Small intestine (tissue), 7 donors: ENCODE data around the gene GABRR1. TPM values are rescaled to one million over a fixed set of nuclear protein-coding genes. Genes with fewer than 3 reads are reported as not detected.

ENCODE experiments used
- DNase-seq, 2 donors: peaks; one replicate each; pipeline versions ENCODE4 v3.0.0 to v3.0.0-alpha.2; 2013
- FAIRE-seq: peaks from 2 replicates; lab custom pipeline; 2012; peaks lifted over from hg19 to GRCh38; lab: Jason Lieb, UNC
- H3K27ac ChIP-seq, 3 donors: one replicate each; pipeline ENCODE4 v1.5.1; 2013; ENCODE audit warnings: low read length in 2 of 3, mild to moderate bottlenecking in 2 of 3, control low read depth in 1 of 3, inconsistent platforms in 1 of 3, low read depth in 1 of 3, moderate library complexity in 1 of 3
- H3K27me3 ChIP-seq, 3 donors: one replicate each; pipeline ENCODE4 v1.6.1; 2013; ENCODE audit warnings: low read length in 3 of 3, inconsistent platforms in 1 of 3; ENCODE audit not compliant: control insufficient read depth in 3 of 3, insufficient read depth in 3 of 3
- H3K36me3 ChIP-seq, 3 donors: one replicate each; pipeline ENCODE4 v1.6.1; 2013; ENCODE audit warnings: low read length in 3 of 3, inconsistent platforms in 1 of 3, low read depth in 1 of 3, mild to moderate bottlenecking in 1 of 3, moderate library complexity in 1 of 3; ENCODE audit not compliant: control insufficient read depth in 3 of 3, insufficient read depth in 2 of 3
- H3K4me1 ChIP-seq, 3 donors: one replicate each; pipeline ENCODE4 v1.6.1; 2013; ENCODE audit warnings: low read length in 2 of 3, inconsistent platforms in 1 of 3, low read depth in 1 of 3, mild to moderate bottlenecking in 1 of 3, moderate library complexity in 1 of 3; ENCODE audit not compliant: control insufficient read depth in 3 of 3, insufficient read depth in 2 of 3
- H3K4me3 ChIP-seq, 3 donors: one replicate each; pipeline ENCODE4 v1.5.1; 2013; ENCODE audit warnings: low read length in 3 of 3, control low read depth in 1 of 3, inconsistent platforms in 1 of 3, low read depth in 1 of 3, mild to moderate bottlenecking in 1 of 3, moderate library complexity in 1 of 3
- H3K9me3 ChIP-seq, 2 donors: one replicate each; pipeline ENCODE4 v1.6.1; 2013; ENCODE audit warnings: low read depth in 1 of 2, low read length in 1 of 2; ENCODE audit not compliant: control insufficient read depth in 2 of 2, insufficient read depth in 1 of 2
- WGBS, 3 donors: extraction: QIAGEN DNeasy Blood & Tissue Kit; methylation state at CpG; one replicate each; pipeline ENCODE4 v1.1.7; 2013; 5-methylcytosine and 5-hydroxymethylcytosine counted together
- polyA plus RNA-seq, 4 donors: library from polyadenylated mRNA; stranded (reverse) in 3 of 4; unstranded in 1 of 4; fragments of 200-250 nt in 3 of 4; fragments of 120-200 nt in 1 of 4; gene quantifications; one replicate each; pipeline versions ENCODE4 v1.2.1 to v1.2.3, GENCODE V29; 2013
- donor health status: healthy with polysubstance abuse.
- donor health status: control.
- donor health status: control.
- donor health status: Bipolar disorder and iron deficiency.
- donor health status: healthy.

GABRR1 gene
- polyA plus RNA-seq, 4 donors: not detected

- WGBS, 3 donors: 75 to 89% (median 82%) methylated on average over 6 of the region's 6 CpGs
- FAIRE-seq (no peak), DNase-seq (no peak)
- no peak overlapping the region for H3K4me3 ChIP-seq
- no peaks in the 10 kb centered on the region for H3K9me3 ChIP-seq
- no peaks in the 10 kb centered on the region for H3K27me3 ChIP-seq
- H3K4me1 ChIP-seq: peaks cover 0 to 4% (median 0%) of the 10 kb centered on the region in 3 donors
- no peak overlapping the region for H3K27ac ChIP-seq
- no peaks in the 10 kb centered on the region for H3K36me3 ChIP-seq
Measured at GRCh38 chr6:89172131-89172530, 45.0 kb downstream of the GABRR1 start.

DNA sequence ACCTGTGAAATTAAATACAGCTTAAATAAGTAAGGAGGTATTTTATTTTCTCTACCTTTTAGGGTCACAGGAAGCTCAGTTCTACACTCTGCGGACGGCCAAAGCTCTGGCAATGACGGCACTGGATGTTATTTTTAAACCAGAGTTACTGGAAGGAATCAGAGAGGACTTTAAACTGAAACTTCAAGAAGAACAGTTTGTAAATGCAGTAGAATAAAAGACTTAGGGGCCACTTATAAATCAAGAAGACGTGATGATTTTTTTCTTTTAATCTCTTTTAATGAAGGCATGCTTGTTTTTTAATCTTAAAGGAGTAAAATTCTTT, 55.1 kb downstream of the GABRR1 start:
- Histone ChIP-seq H3K9me3 (no peaks in the 10 kb centered on the region), H3K27me3 (no peaks in the 10 kb centered on the region), H3K4me1 (no peaks in the 10 kb centered on the region), H3K27ac (peak overlapping the region in 1 of 3 donors; percentile 64), H3K4me3 (no peak overlapping the region), H3K36me3 (peaks cover 0 to 19% (median 6%) of the 10 kb centered on the region in 3 donors)
- FAIRE-seq (no peak), DNase-seq (no peak)
- 79 to 86% (median 83%) methylated on average over 4 of the region's 4 CpGs for WGBS, 3 donors

DNA sequence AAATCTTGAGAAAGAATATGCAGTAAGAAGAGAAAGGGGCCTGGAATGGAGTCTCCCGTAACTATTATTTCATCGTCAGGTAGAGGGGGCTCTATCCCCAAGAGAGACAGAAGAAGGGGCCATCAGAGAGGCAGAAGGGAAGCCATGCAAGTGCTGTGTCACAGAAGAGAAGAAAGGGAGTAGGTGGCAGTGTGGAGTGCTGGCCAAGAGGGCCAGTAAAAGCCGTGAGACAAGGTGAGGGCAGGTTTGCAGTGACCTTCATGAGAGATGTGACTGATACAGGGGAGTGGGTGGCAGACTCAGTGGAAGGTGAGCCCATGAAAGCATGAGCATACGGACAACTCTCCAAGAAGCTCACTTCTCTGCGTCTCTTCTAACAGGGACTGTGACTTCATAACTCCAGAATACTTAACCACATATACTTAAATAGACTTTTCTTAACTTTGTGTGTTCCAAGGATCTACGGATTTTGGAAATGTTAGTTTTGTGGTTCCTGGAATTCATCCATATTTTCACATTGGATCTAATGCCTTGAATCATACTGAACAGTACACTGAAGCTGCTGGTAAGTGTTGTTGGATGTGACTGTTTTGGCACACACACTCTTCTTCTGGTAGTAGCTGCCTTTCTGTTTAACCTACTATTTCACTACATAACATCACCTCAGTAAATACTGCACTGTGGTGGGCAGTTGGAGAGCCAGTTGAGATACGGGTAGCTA, 55.7 kb downstream of the GABRR1 start:
- Histone ChIP-seq H3K4me3 (no peak overlapping the region), H3K9me3 (no peaks in the 10 kb centered on the region), H3K27ac (peak overlapping the region in 1 of 3 donors; percentile 77), H3K4me1 (no peaks in the 10 kb centered on the region), H3K36me3 (peaks cover 0 to 19% (median 6%) of the 10 kb centered on the region in 3 donors), H3K27me3 (no peaks in the 10 kb centered on the region)
- WGBS, 3 donors: 78 to 91% (median 82%) methylated on average over 7 of the region's 7 CpGs
- no peak for DNase-seq
- no peak for FAIRE-seq

GRCh38 chr6:89160331-89161092, 56.6 kb downstream of the GABRR1 start:
- 93 to 97% (median 95%) methylated on average over 4 of the region's 4 CpGs for WGBS, 3 donors

DNA sequence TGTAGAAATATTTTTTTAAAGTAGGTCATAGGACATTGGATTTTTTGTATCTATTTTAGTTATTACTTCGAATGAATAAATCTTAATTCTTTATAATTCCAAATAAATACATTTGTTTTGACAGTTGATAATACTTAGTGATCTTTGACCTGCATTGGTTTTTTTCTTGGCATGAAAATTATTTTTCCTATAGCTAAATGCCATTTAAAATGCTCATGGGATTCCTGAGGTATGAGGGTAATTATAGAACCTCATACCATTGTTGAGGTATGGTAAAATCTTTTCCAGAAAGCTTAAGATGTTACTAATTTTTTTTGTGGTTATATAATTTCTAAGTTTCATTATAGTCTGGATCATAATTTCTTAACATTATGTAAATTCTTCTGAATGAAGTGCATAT, 63.0 kb downstream of the GABRR1 start:
- peaks cover 0 to 5% (median 2%) of the 10 kb centered on the region in 3 donors for H3K4me1 ChIP-seq
- no peaks in the 10 kb centered on the region for H3K27me3 ChIP-seq
- FAIRE-seq: no peak
- peaks cover 0 to 21% (median 0%) of the 10 kb centered on the region in 3 donors for H3K36me3 ChIP-seq
- no peak overlapping the region for H3K27ac ChIP-seq
- 93 to 96% (median 94%) methylated on average over 1 of the region's 1 CpG for WGBS, 3 donors
- no peak for DNase-seq
- no peaks in the 10 kb centered on the region for H3K9me3 ChIP-seq
- no peak overlapping the region for H3K4me3 ChIP-seq

More at GRCh38 chr6:89160331-89161092, 56.6 kb downstream of the GABRR1 start:
- H3K9me3 ChIP-seq: no peaks in the 10 kb centered on the region
- FAIRE-seq: no peak
- H3K4me1 ChIP-seq: no peaks in the 10 kb centered on the region
- no peak overlapping the region for H3K4me3 ChIP-seq
- DNase-seq: no peak
- no peaks in the 10 kb centered on the region for H3K27me3 ChIP-seq
- H3K36me3 ChIP-seq: peaks cover 0 to 18% (median 6%) of the 10 kb centered on the region in 3 donors
- no peak overlapping the region for H3K27ac ChIP-seq

DNA sequence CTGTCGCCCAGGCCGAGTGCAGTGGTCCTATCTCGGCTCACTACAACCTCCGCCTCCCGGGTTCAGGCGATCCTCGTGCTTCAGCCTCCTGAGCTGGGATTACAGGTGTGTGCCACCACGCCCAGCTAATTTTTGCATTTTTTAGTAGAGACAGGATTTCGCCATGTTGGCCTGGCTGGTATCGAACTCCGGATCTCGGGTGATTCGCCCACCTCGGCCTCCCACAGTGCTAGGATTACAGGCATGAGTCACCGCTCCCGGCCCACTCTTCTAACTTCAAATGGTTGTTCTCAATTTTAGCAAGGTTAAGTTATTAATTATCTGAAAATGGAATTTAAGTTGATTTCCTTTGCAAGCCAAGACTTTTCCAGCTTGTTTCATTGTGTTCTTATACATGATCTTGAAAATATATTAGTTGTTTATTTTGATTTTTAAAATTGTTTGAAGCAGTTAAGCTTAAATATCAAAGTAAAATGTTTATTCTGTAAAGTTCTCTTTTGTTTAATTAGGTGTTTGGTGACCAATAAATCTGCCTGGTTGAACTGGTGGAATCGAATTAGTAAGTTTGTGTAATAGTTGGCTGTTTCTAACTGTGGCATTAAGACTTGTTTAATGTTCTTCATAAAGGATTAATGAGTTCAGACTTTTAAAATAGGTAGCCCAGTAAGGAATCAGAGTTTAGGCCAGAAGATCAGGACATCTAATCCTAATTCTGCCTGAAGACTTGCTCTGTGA, 69.0 kb downstream of the GABRR1 start:
- FAIRE-seq (no peak), DNase-seq (no peak)
- peaks cover 2 to 5% (median 3%) of the 10 kb centered on the region in 3 donors for H3K4me1 ChIP-seq
- no peak overlapping the region for H3K27ac ChIP-seq
- no peaks in the 10 kb centered on the region for H3K27me3 ChIP-seq
- WGBS, 3 donors: 88 to 89% (median 88%) methylated on average over 17 of the region's 17 CpGs
- H3K9me3 ChIP-seq: no peaks in the 10 kb centered on the region
- H3K4me3 ChIP-seq: no peak overlapping the region
- peaks cover 0 to 8% (median 0%) of the 10 kb centered on the region in 3 donors for H3K36me3 ChIP-seq

GRCh38 chr6:89146718-89147700, 70.1 kb downstream of the GABRR1 start:
- 23 to 27% (median 26%) methylated on average over 26 of the region's 26 CpGs for WGBS, 3 donors
- FAIRE-seq: no peak

More at GRCh38 chr6:89146718-89147700, 70.1 kb downstream of the GABRR1 start:
- Histone ChIP-seq H3K27ac (peak overlapping the region; percentile 81 to 90 (median 83)), H3K4me3 (peak overlapping the region; percentile 49 to 92 (median 83)), H3K27me3 (no peaks in the 10 kb centered on the region), H3K36me3 (peaks cover 0 to 8% (median 0%) of the 10 kb centered on the region in 3 donors), H3K4me1 (peaks cover 2 to 5% (median 3%) of the 10 kb centered on the region in 3 donors), H3K9me3 (no peaks in the 10 kb centered on the region)
- peak in 1 of 2 donors; percentile 47 for DNase-seq
